ENCODE data around the gene PRDM2.
A peak's percentile ranks its signal among the peaks of the same experiment; 100 is the strongest.
"Not testable (repeated sequence)": the region's sequence is repeated elsewhere in the genome, so short reads cannot be mapped to it uniquely, and the experiment has no call there.

Gene PRDM2

GRCh38 chr1:13699936-13700520, at the start of gene PRDM2:
Gene PRDM2, plus strand, starts transcription at chr1:13700188. Its CDS starts 15,418 bp downstream, at chr1:13715606.
- DNase-seq (ENCODE audit: insufficient read length, low spot score) = peak; percentile 32
- no peak for FAIRE-seq

- no peak for DNase-seq (ENCODE audit: insufficient read length, low spot score)
Measured at GRCh38 chr1:13651279-13651678, 48.7 kb upstream of the PRDM2 start.

GRCh38 chr1:13652238-13652637, 47.8 kb upstream of the PRDM2 start:
- FAIRE-seq = no peak
- no peak for DNase-seq (ENCODE audit: insufficient read length, low spot score)

More at GRCh38 chr1:13651279-13651678, 48.7 kb upstream of the PRDM2 start:
- FAIRE-seq = no peak

GRCh38 chr1:13661539-13661938, 38.4 kb upstream of the PRDM2 start:
- FAIRE-seq (no peak), DNase-seq (ENCODE audit: insufficient read length, low spot score) (no peak)

- DNase-seq (ENCODE audit: insufficient read length, low spot score) = no peak
- no peak for FAIRE-seq
Measured at GRCh38 chr1:13662493-13662892, 37.5 kb upstream of the PRDM2 start.

GRCh38 chr1:13663969-13664368, 36.0 kb upstream of the PRDM2 start:
- DNase-seq (ENCODE audit: insufficient read length, low spot score) (no peak), FAIRE-seq (no peak)

- no peak for FAIRE-seq
- no peak for DNase-seq (ENCODE audit: insufficient read length, low spot score)
Measured at GRCh38 chr1:13664451-13664850, 35.5 kb upstream of the PRDM2 start.

- no peak for DNase-seq (ENCODE audit: insufficient read length, low spot score)
- FAIRE-seq = no peak
Measured at GRCh38 chr1:13666317-13666716, 33.7 kb upstream of the PRDM2 start.

- FAIRE-seq (no peak), DNase-seq (ENCODE audit: insufficient read length, low spot score) (no peak)
Measured at GRCh38 chr1:13667691-13668090, 32.3 kb upstream of the PRDM2 start.

GRCh38 chr1:13674377-13674776, 25.6 kb upstream of the PRDM2 start:
- DNase-seq (ENCODE audit: insufficient read length, low spot score) (no peak), FAIRE-seq (no peak)

GRCh38 chr1:13675151-13675651, 24.8 kb upstream of the PRDM2 start:
- DNase-seq (ENCODE audit: insufficient read length, low spot score) (no peak), FAIRE-seq (no peak)

GRCh38 chr1:13677896-13678295, 22.1 kb upstream of the PRDM2 start:
- FAIRE-seq (no peak), DNase-seq (ENCODE audit: insufficient read length, low spot score) (no peak)

- FAIRE-seq = no peak
- no peak for DNase-seq (ENCODE audit: insufficient read length, low spot score)
Measured at GRCh38 chr1:13679651-13680050, 20.3 kb upstream of the PRDM2 start.

GRCh38 chr1:13680609-13681008, 19.4 kb upstream of the PRDM2 start:
- FAIRE-seq; DNase-seq (ENCODE audit: insufficient read length, low spot score): not testable (repeated sequence)

GRCh38 chr1:13681921-13682320, 18.1 kb upstream of the PRDM2 start:
- DNase-seq (ENCODE audit: insufficient read length, low spot score) (no peak), FAIRE-seq (no peak)

GRCh38 chr1:13682444-13682843, 17.5 kb upstream of the PRDM2 start:
- no peak for DNase-seq (ENCODE audit: insufficient read length, low spot score)
- no peak for FAIRE-seq

- DNase-seq (ENCODE audit: insufficient read length, low spot score) (no peak), FAIRE-seq (no peak)
Measured at GRCh38 chr1:13683206-13683605, 16.8 kb upstream of the PRDM2 start.

GRCh38 chr1:13687151-13687715, 12.8 kb upstream of the PRDM2 start:
- FAIRE-seq (no peak), DNase-seq (ENCODE audit: insufficient read length, low spot score) (no peak)

GRCh38 chr1:13693094-13693493, 6.9 kb upstream of the PRDM2 start:
- FAIRE-seq; DNase-seq (ENCODE audit: insufficient read length, low spot score): not testable (repeated sequence)

GRCh38 chr1:13694886-13695684, 4.9 kb upstream of the PRDM2 start:
- DNase-seq (ENCODE audit: insufficient read length, low spot score) (no peak), FAIRE-seq (no peak)

- DNase-seq (ENCODE audit: insufficient read length, low spot score) (no peak), FAIRE-seq (no peak)
Measured at GRCh38 chr1:13697738-13698137, 2.2 kb upstream of the PRDM2 start.

- FAIRE-seq (no peak), DNase-seq (ENCODE audit: insufficient read length, low spot score) (no peak)
Measured at GRCh38 chr1:13699510-13699909, 478 bp upstream of the PRDM2 start.
